GM18502 (cell line): ENCODE measurements around the gene PPP1R14B.
A peak's percentile ranks its signal among the peaks of the same experiment; 100 is the strongest.

Source experiments
- ATAC-seq: cut with Tn5 transposase; IDR thresholded peaks from one replicate; pipeline ENCODE4 v1.9.1; 2021; ENCODE audit warnings: mild to moderate bottlenecking; ENCODE audit not compliant: unreplicated experiment, poor library complexity

The PPP1R14B gene

GRCh38 chr11:64283092-64283491 lies 36.3 kb upstream of the PPP1R14B start:
- no peak for ATAC-seq

GRCh38 chr11:64281957-64282770 lies 35.4 kb upstream of the PPP1R14B start:
- no peak for ATAC-seq

- no peak for ATAC-seq
Measured at GRCh38 chr11:64278576-64279190, 31.9 kb upstream of the PPP1R14B start.

GRCh38 chr11:64276653-64277431 lies 30.1 kb upstream of the PPP1R14B start:
- no peak for ATAC-seq

GRCh38 chr11:64275841-64276240 lies 29.1 kb upstream of the PPP1R14B start:
- no peak for ATAC-seq

GRCh38 chr11:64275031-64275800 lies 28.5 kb upstream of the PPP1R14B start:
- no peak for ATAC-seq

GRCh38 chr11:64269540-64270220 lies 22.9 kb upstream of the PPP1R14B start:
- peak; percentile 64 for ATAC-seq

- peak; percentile 8 for ATAC-seq
Measured at GRCh38 chr11:64268893-64269539, 22.3 kb upstream of the PPP1R14B start.

GRCh38 chr11:64268025-64268892 lies 21.5 kb upstream of the PPP1R14B start:
- ATAC-seq: no peak

GRCh38 chr11:64267207-64267945 lies 20.6 kb upstream of the PPP1R14B start:
- no peak for ATAC-seq

GRCh38 chr11:64266339-64266738 lies 19.6 kb upstream of the PPP1R14B start:
- no peak for ATAC-seq

GRCh38 chr11:64265176-64266160 lies 18.7 kb upstream of the PPP1R14B start:
- no peak for ATAC-seq

GRCh38 chr11:64264371-64264852 lies 17.7 kb upstream of the PPP1R14B start:
- no peak for ATAC-seq

GRCh38 chr11:64263947-64264317 lies 17.2 kb upstream of the PPP1R14B start:
- no peak for ATAC-seq

GRCh38 chr11:64263021-64263946 lies 16.5 kb upstream of the PPP1R14B start:
- ATAC-seq: no peak
